Upper lobe of left lung (tissue), 6 donors: Measurements from ENCODE around the gene PIAS2. TPM values are rescaled to one million over a fixed set of nuclear protein-coding genes. Genes with fewer than 3 reads are reported as not detected.

Experiments used
- ATAC-seq, 2 donors: fragments of 200-7000 bp; cut with Tn5 transposase; one replicate each; pipeline ENCODE4 v1.9.1; 2022; ENCODE audit warnings: mild to moderate bottlenecking in 2 of 2, moderate library complexity in 2 of 2; ENCODE audit not compliant: low FRiP score in 2 of 2
- DNase-seq, 2 donors: peaks; one replicate each; pipeline ENCODE4 v3.0.0-alpha.2; 2019 to 2020
- H3K27ac ChIP-seq, 4 donors: fragments of 200-600 bp; sonication (generic); one replicate each; pipeline ENCODE4 v1.5.1; 2016 to 2019
- H3K27me3 ChIP-seq, 4 donors: fragments of 200-600 bp; sonication (generic); one replicate each; pipeline ENCODE4 v1.5.1; 2017 to 2019
- H3K36me3 ChIP-seq, 4 donors: fragments of 200-600 bp; sonication (generic); one replicate each; pipeline ENCODE4 v1.5.1; 2016 to 2019
- H3K4me1 ChIP-seq, 4 donors: fragments of 200-600 bp; sonication (generic); one replicate each; pipeline ENCODE4 v1.5.1; 2018 to 2019
- H3K4me3 ChIP-seq, 4 donors: fragments of 200-600 bp; sonication (generic); one replicate each; pipeline ENCODE4 v1.5.1; 2017 to 2019; ENCODE audit warnings: mild to moderate bottlenecking in 2 of 4, moderate library complexity in 1 of 4
- H3K9me3 ChIP-seq, 4 donors: fragments of 200-600 bp; sonication (generic); one replicate each; pipeline ENCODE4 v1.5.1; 2018 to 2019
- EP300 ChIP-seq, 4 donors: sonication (generic); formaldehyde crosslinking; IDR thresholded peaks; one replicate each; pipeline ENCODE4 v1.5.1; 2017; ENCODE audit warnings: antibody characterized with exemption in 4 of 4, control low read depth in 2 of 4
- POLR2A ChIP-seq, 4 donors: fragments of 450-650 bp; IDR thresholded peaks; one replicate each; pipeline ENCODE4 v1.5.1; 2016 to 2017; ENCODE audit warnings: antibody characterized with exemption in 4 of 4, mild to moderate bottlenecking in 2 of 4
- POLR2AphosphoS5 ChIP-seq, 2 donors: sonication (generic); formaldehyde crosslinking; IDR thresholded peaks; one replicate each; pipeline ENCODE4 v1.5.1; 2017; ENCODE audit warnings: antibody characterized with exemption in 2 of 2
- WGBS, 2 donors: methylation state at CpG; one replicate each; pipeline ENCODE4 v1.1.5; 2017 to 2018; 5-methylcytosine and 5-hydroxymethylcytosine counted together
- total RNA-seq, 6 donors: library from RNA; depleted of rRNA in 4 of 6; stranded (reverse); fragments of >200 nt in 4 of 6; gene quantifications; one replicate each; pipeline versions ENCODE4 v1.1.0 to v1.2.1, GENCODE V29; 2016 to 2021
- TF ChIP-seq, protein P1 (sequence below), 6 experiments: fragments of 450-650 bp in 4 of 6; fragments of 200-600 bp in 2 of 6; sonication (generic) in 2 of 6; IDR thresholded peaks; one replicate each; pipeline ENCODE4 v1.5.1; 2016 to 2019; ENCODE audit warnings: antibody characterized with exemption in 6 of 6
- donor health status: DM: no; HTN: no; CAD: no; lungs with moderate emphysema.
- donor health status: DM: no; HTN: yes; CAD: no; lungs with severe emphysema.

Gene PIAS2
- total RNA-seq, 6 donors from 2014 or later, result 18.4 to 33.5 (median 30.4) TPM

- Histone ChIP-seq H3K27me3 (no peaks in the 10 kb centered on the region), H3K4me1 (no peaks in the 10 kb centered on the region), H3K4me3 (no peak overlapping the region), H3K36me3 (no peaks in the 10 kb centered on the region), H3K9me3 (no peaks in the 10 kb centered on the region), H3K27ac (no peak overlapping the region)
- 61 to 79% methylated on average over 1 of the region's 1 CpG for WGBS, 2 donors
- DNase-seq (no peak), ATAC-seq (no peak)
- TF ChIP-seq, protein P1, sequence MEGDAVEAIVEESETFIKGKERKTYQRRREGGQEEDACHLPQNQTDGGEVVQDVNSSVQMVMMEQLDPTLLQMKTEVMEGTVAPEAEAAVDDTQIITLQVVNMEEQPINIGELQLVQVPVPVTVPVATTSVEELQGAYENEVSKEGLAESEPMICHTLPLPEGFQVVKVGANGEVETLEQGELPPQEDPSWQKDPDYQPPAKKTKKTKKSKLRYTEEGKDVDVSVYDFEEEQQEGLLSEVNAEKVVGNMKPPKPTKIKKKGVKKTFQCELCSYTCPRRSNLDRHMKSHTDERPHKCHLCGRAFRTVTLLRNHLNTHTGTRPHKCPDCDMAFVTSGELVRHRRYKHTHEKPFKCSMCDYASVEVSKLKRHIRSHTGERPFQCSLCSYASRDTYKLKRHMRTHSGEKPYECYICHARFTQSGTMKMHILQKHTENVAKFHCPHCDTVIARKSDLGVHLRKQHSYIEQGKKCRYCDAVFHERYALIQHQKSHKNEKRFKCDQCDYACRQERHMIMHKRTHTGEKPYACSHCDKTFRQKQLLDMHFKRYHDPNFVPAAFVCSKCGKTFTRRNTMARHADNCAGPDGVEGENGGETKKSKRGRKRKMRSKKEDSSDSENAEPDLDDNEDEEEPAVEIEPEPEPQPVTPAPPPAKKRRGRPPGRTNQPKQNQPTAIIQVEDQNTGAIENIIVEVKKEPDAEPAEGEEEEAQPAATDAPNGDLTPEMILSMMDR (IDR thresholded peaks at IDR 0.05), result no peak
- TF ChIP-seq POLR2AphosphoS5 (IDR thresholded peaks at IDR 0.05) (no peak), POLR2A (IDR thresholded peaks at IDR 0.05) (no peak), EP300 (IDR thresholded peaks at IDR 0.05) (no peak)
Measured at GRCh38 chr18:46939998-46940571, 22.8 kb upstream of the PIAS2 start.

GRCh38 chr18:46939337-46939963 is 22.1 kb upstream of the PIAS2 start:
- peak in 1 of 2 donors; percentile 14 for TF ChIP-seq POLR2AphosphoS5 (IDR thresholded peaks at IDR 0.05)
- no peak for TF ChIP-seq EP300 (IDR thresholded peaks at IDR 0.05)
- H3K4me1 ChIP-seq, result no peaks in the 10 kb centered on the region
- no peaks in the 10 kb centered on the region for H3K36me3 ChIP-seq
- no peaks in the 10 kb centered on the region for H3K27me3 ChIP-seq
- ATAC-seq (peak in 1 of 2 donors; percentile 35), DNase-seq (no peak)
- H3K4me3 ChIP-seq, result no peak overlapping the region
- H3K27ac ChIP-seq, result no peak overlapping the region
- H3K9me3 ChIP-seq, result no peaks in the 10 kb centered on the region
- 83% methylated on average over 1 of the region's 1 CpG for WGBS, 2 donors

- TF ChIP-seq POLR2AphosphoS5 (IDR thresholded peaks at IDR 0.05), result no peak
- DNase-seq, result no peak
- WGBS, 2 donors, result 93 to 97% methylated on average over 1 of the region's 1 CpG
- Histone ChIP-seq H3K36me3 (no peaks in the 10 kb centered on the region), H3K27me3 (no peaks in the 10 kb centered on the region), H3K4me3 (no peak overlapping the region), H3K4me1 (peaks cover 9 to 23% (median 14%) of the 10 kb centered on the region in 4 donors), H3K9me3 (no peaks in the 10 kb centered on the region), H3K27ac (no peak overlapping the region)
- no peak for ATAC-seq
Measured at GRCh38 chr18:46920653-46921052, 3.3 kb upstream of the PIAS2 start.

DNA sequence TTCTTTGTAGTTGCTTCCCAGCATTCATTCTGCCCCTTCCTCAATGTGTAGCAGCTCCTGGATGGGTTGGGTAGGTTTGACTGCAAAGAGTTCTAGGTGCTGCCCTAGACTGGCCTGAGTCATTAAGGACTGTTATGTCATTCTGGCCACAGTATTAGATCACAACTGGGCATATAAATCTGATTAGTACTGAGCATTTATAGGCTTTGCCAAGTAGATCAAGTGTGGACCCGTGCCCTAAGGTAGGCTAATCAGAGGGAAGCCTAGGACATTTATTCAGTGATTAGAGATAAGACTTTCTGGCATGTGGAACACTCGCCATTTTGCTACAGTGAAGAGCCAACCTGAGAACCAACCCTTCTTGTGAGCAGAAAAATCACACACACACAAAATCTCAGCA is 2.8 kb upstream of the PIAS2 start:
- H3K4me1 ChIP-seq, result peaks cover 9 to 24% (median 18%) of the 10 kb centered on the region in 4 donors
- DNase-seq (no peak), ATAC-seq (peak in 1 of 2 donors; percentile 53)
- no peaks in the 10 kb centered on the region for H3K27me3 ChIP-seq
- no peak overlapping the region for H3K4me3 ChIP-seq
- H3K9me3 ChIP-seq, result no peaks in the 10 kb centered on the region
- WGBS, 2 donors, result 81 to 92% methylated on average over 2 of the region's 2 CpGs
- no peak overlapping the region for H3K27ac ChIP-seq
- TF ChIP-seq POLR2AphosphoS5 (IDR thresholded peaks at IDR 0.05) (no peak), POLR2A (IDR thresholded peaks at IDR 0.05) (no peak), EP300 (IDR thresholded peaks at IDR 0.05) (no peak)
- no peaks in the 10 kb centered on the region for H3K36me3 ChIP-seq

DNA sequence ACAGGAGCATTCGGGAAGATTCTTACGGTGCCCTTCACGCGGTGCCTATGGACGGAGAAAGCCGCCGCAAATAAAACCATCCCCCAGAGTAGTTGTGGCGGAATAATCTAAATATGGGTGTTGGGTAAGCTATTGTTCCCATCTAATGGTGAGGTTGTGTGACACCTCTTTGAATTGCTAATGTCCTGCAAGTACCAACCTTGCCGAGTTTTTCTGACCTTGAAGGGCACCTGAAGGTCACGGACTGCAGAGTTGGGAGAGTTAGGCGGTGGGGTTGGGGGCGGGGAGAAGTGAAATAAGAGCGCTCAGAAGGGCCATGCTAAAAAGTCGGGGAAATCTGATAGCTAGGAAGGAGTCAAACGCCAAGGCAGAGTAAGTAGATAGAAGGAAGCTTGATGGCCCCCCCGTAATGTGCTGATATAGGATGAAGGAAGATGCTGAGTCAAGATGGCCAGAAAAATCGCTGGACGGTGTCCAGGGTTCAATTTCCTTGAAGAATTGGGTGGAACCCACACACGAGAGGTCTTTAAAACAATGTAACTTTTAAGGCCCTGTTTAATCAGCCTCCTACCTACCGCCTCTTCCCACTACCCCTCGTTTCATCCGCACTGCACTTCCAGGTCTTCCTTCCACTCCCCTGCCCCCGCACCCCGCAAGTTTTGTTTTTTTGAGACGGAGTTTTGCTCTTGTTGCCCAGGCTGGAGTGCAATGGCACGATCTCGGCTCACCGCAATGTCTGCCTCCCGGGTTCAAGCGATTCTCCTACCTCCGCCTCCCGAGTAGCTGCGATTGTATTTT is 695 bp upstream of the PIAS2 start:
- DNase-seq (no peak), ATAC-seq (peak in 1 of 2 donors; percentile 28)
- H3K27ac ChIP-seq, result peak overlapping the region; percentile 88 to 90 (median 90)
- peak overlapping the region; percentile 44 to 90 (median 82) for H3K4me3 ChIP-seq
- WGBS, 2 donors, result 28 to 29% methylated on average over 33 of the region's 33 CpGs
- H3K27me3 ChIP-seq, result no peaks in the 10 kb centered on the region
- no peaks in the 10 kb centered on the region for H3K9me3 ChIP-seq
- no peaks in the 10 kb centered on the region for H3K36me3 ChIP-seq
- TF ChIP-seq EP300 (IDR thresholded peaks at IDR 0.05) (no peak), POLR2A (IDR thresholded peaks at IDR 0.05) (no peak)
- TF ChIP-seq, protein P1 (IDR thresholded peaks at IDR 0.05), result no peak
- peaks cover 9 to 24% (median 18%) of the 10 kb centered on the region in 4 donors for H3K4me1 ChIP-seq

- no peak for DNase-seq
- TF ChIP-seq, protein P1 (IDR thresholded peaks at IDR 0.05), result no peak
- TF ChIP-seq POLR2AphosphoS5 (IDR thresholded peaks at IDR 0.05), result no peak
- TF ChIP-seq EP300 (IDR thresholded peaks at IDR 0.05), result no peak
- no peak for TF ChIP-seq POLR2A (IDR thresholded peaks at IDR 0.05)
- peak overlapping the region; percentile 88 to 90 (median 90) for H3K27ac ChIP-seq
- ATAC-seq, result no peak
- H3K9me3 ChIP-seq, result no peaks in the 10 kb centered on the region
- WGBS, 2 donors, result 0 to 1% methylated on average over 8 to 13 of the region's 21 CpGs
- peaks cover 9 to 24% (median 18%) of the 10 kb centered on the region in 4 donors for H3K4me1 ChIP-seq
- H3K4me3 ChIP-seq, result peak overlapping the region; percentile 46 to 90 (median 82)
- no peaks in the 10 kb centered on the region for H3K36me3 ChIP-seq
- no peaks in the 10 kb centered on the region for H3K27me3 ChIP-seq
Measured at GRCh38 chr18:46916551-46917107, 678 bp downstream of the PIAS2 start.
